ENCODE data around the gene QRICH2. TPM values are rescaled to one million over a fixed set of nuclear protein-coding genes. Genes with fewer than 3 reads are reported as not detected.
"Not testable (repeated sequence)": the region's sequence is repeated elsewhere in the genome, so short reads cannot be mapped to it uniquely, and the experiment has no call there.

Gene QRICH2
- total RNA-seq, 4 donors from 2014 or later: 2.0 to 8.4 (median 5.2) TPM

GRCh38 chr17:76233588-76234353 is 74.3 kb downstream of the QRICH2 start:
- no peak overlapping the region for H3K27ac ChIP-seq
- H3K4me1 ChIP-seq: no peaks in the 10 kb centered on the region
- no peak overlapping the region for H3K4me3 ChIP-seq
- no peaks in the 10 kb centered on the region for H3K36me3 ChIP-seq
- no peak for DNase-seq (ENCODE audit: low spot score in 2 of 2)
- H3K9me3 ChIP-seq: no peaks in the 10 kb centered on the region
- TF ChIP-seq CTCF (IDR thresholded peaks at IDR 0.05): no peak
- TF ChIP-seq EP300 (IDR thresholded peaks at IDR 0.05): no peak
- TF ChIP-seq POLR2A (IDR thresholded peaks at IDR 0.05): no peak
- no peaks in the 10 kb centered on the region for H3K27me3 ChIP-seq
- 95 to 96% methylated on average over 6 of the region's 6 CpGs for WGBS, 2 donors

- TF ChIP-seq EP300 (IDR thresholded peaks at IDR 0.05) (no peak), POLR2A (IDR thresholded peaks at IDR 0.05) (no peak), CTCF (IDR thresholded peaks at IDR 0.05) (no peak)
- no peaks in the 10 kb centered on the region for H3K9me3 ChIP-seq
- H3K27ac ChIP-seq: no peak overlapping the region
- H3K36me3 ChIP-seq: no peaks in the 10 kb centered on the region
- H3K4me3 ChIP-seq: no peak overlapping the region
- WGBS, 2 donors: 52% methylated on average over 2 of the region's 2 CpGs
- H3K4me1 ChIP-seq: no peaks in the 10 kb centered on the region
- DNase-seq (ENCODE audit: low spot score in 2 of 2): no peak
- H3K27me3 ChIP-seq: no peaks in the 10 kb centered on the region
These were observed 75.7 kb downstream of the QRICH2 start for GRCh38 chr17:76232342-76232741.

GRCh38 chr17:76226749-76227148 is 81.3 kb downstream of the QRICH2 start:
- not testable (repeated sequence) for H3K27ac ChIP-seq; H3K9me3 ChIP-seq; H3K4me3 ChIP-seq; DNase-seq (ENCODE audit: low spot score in 2 of 2); H3K4me1 ChIP-seq; H3K27me3 ChIP-seq; H3K36me3 ChIP-seq
- 90 to 92% methylated on average over 19 of the region's 19 CpGs for whole genome bisulfite sequencing, 2 donors

GRCh38 chr17:76225373-76226086 is 82.5 kb downstream of the QRICH2 start:
- H3K9me3 ChIP-seq; H3K27me3 ChIP-seq; DNase-seq (ENCODE audit: low spot score in 2 of 2); H3K4me3 ChIP-seq; H3K27ac ChIP-seq; H3K36me3 ChIP-seq; H3K4me1 ChIP-seq: not testable (repeated sequence)
- 77 to 83% methylated on average over 7 of the region's 7 CpGs for WGBS, 2 donors

Small RNAs within 50 kb of the gene (small RNA-seq; reads per million reads assigned to genes)
- gene RF00019: not detected
- gene RNU6-24P: not detected

Other genes with a start within 250 kb of the QRICH2 start
- gene SRP68, start 235.8 kb downstream of the QRICH2 start, total RNA-seq: 10 to 100 TPM; 51.5 to 58.6 (median 53.5) TPM
- not detected for gene GALR2, start 233.5 kb downstream of the QRICH2 start, total RNA-seq
- not detected for gene ZACN, start 229.1 kb downstream of the QRICH2 start, total RNA-seq
- 10 to 100 TPM; 51.7 to 87.3 (median 75.1) TPM for gene EXOC7, start 204.5 kb downstream of the QRICH2 start, total RNA-seq
- gene FOXJ1, start 167.0 kb downstream of the QRICH2 start, total RNA-seq: not detected
- 10 to 100 TPM; 11.1 to 18.9 (median 15.2) TPM for gene RNF157, start 67.8 kb downstream of the QRICH2 start, total RNA-seq
- 10 to 100 TPM; 12.7 to 26.9 (median 20.4) TPM for gene UBALD2, start 42.9 kb downstream of the QRICH2 start, total RNA-seq
- 100 to 1,000 TPM in 2 of 4 donors, 10 to 100 TPM in 2; 66.8 to 108 (median 96.2) TPM for gene PRPSAP1, start 45.6 kb upstream of the QRICH2 start, total RNA-seq
- 10 to 100 TPM; 16.7 to 50.1 (median 27.8) TPM for gene SPHK1, start 76.3 kb upstream of the QRICH2 start, total RNA-seq
- gene UBE2O, start 144.9 kb upstream of the QRICH2 start, total RNA-seq: 10 to 100 TPM; 16.0 to 38.7 (median 20.7) TPM
- not detected for gene AANAT, start 159.3 kb upstream of the QRICH2 start, total RNA-seq
- gene RHBDF2, start 193.1 kb upstream of the QRICH2 start, total RNA-seq: 10 to 100 TPM; 33.1 to 99.0 (median 73.5) TPM
- gene CYGB, start 229.4 kb upstream of the QRICH2 start, total RNA-seq: 10 to 100 TPM; 40.2 to 59.2 (median 48.8) TPM
- gene PRCD, start 231.8 kb upstream of the QRICH2 start, total RNA-seq: 10 to 100 TPM in 3 of 4 donors, 1 to 10 TPM in 1; 6.6 to 23.5 (median 14.1) TPM

Data from tibial nerve (tissue), 4 donors.